SK-N-MC (cell line): ENCODE results near the gene SSX7.

Source experiments
- DNase-seq: peaks from one replicate; pipeline ENCODE4 v3.0.0-alpha.2; 2011; ENCODE audit warnings: low read depth, low spot score
- H3K27ac ChIP-seq: fragments of 200-600 bp; sonication (generic); 2 replicates; pipeline ENCODE4 v1.5.1; 2016; ENCODE audit warnings: mixed run types
- H3K36me3 ChIP-seq: fragments of 200-600 bp; sonication (generic); 2 replicates; pipeline ENCODE4 v1.6.1; 2017; ENCODE audit warnings: antibody characterized with exemption, low read length, mixed read lengths; ENCODE audit not compliant: insufficient read depth
- H3K4me3 ChIP-seq: fragments of 200-600 bp; sonication (generic); 2 replicates; pipeline ENCODE4 v1.5.1; 2016
- H3K9ac ChIP-seq: fragments of 200-600 bp; sonication (generic); 2 replicates; pipeline ENCODE4 v1.8.0; 2017; ENCODE audit warnings: mixed run types, mixed read lengths; ENCODE audit not compliant: insufficient read length
- H3K9me3 ChIP-seq: fragments of 200-600 bp; sonication (generic); 2 replicates; pipeline ENCODE4 v1.6.1; 2017; ENCODE audit warnings: low read depth, mild to moderate bottlenecking, antibody characterized with exemption, low read length, moderate library complexity, mixed read lengths
- EZH2 ChIP-seq: fragments of 200-600 bp; sonication (generic); IDR thresholded peaks from one replicate; pipeline ENCODE4 v1.6.1; 2017; ENCODE audit warnings: antibody characterized with exemption
- FOXP2 ChIP-seq: optimal IDR thresholded peaks from 2 replicates; pipeline ENCODE3; 2011; ENCODE audit warnings: mild to moderate bottlenecking, moderate library complexity; ENCODE audit not compliant: insufficient read depth; ENCODE audit errors: extremely low read length, control extremely low read depth
- POLR2AphosphoS5 ChIP-seq: IDR thresholded peaks from 2 replicates; pipeline ENCODE4 v1.6.1; 2012; ENCODE audit warnings: mild to moderate bottlenecking, low read depth, low read length, borderline replicate concordance

SSX7 gene

GRCh38 chrX:52594658-52595057, 60.0 kb downstream of the SSX7 start:
- Histone ChIP-seq H3K27ac (no peak overlapping the region), H3K9me3 (no peaks in the 10 kb centered on the region), H3K36me3 (no peaks in the 10 kb centered on the region), H3K4me3 (no peak overlapping the region), H3K9ac (no peak overlapping the region)
- DNase-seq: no peak
- TF ChIP-seq POLR2AphosphoS5: no peak
- TF ChIP-seq FOXP2: no peak
- TF ChIP-seq EZH2: no peak
